D721Med (cell line): Measurements from ENCODE around the gene ANO3.

Source experiments
- DNase-seq: peaks from one replicate; pipeline ENCODE4 v3.0.0; 2011; ENCODE audit warnings: low spot score; ENCODE audit not compliant: insufficient read length
- FAIRE-seq: peaks from 2 replicates; lab custom pipeline; 2011; peaks lifted over from hg19 to GRCh38; lab: Jason Lieb, UNC
- TF ChIP-seq, protein P1 (sequence below): IDR thresholded peaks from 2 replicates; pipeline ENCODE4 v1.5.1; 2012; ENCODE audit warnings: mild to moderate bottlenecking, control low read depth; ENCODE audit not compliant: insufficient read depth; ENCODE audit errors: missing control alignments

Gene ANO3

DNA sequence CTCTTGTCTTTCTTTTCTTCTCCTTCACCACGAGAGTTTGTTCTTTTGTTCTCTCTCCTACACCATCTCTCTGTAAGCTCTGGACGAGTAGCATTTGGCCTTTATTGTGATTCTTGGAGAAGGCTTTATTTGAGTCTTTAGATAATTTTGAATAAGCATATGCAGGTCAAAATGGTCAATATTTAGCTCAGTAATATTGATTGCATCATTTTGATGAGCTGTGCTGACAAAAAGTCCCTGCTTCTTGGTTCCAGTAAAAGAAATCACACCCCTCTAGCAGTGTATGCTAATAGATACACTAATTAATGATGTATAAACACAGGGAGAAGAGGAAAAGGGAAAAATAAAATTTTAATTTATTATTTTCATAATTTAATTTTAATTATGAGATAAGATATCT is 266.0 kb downstream of the ANO3 start:
- TF ChIP-seq, protein P1, sequence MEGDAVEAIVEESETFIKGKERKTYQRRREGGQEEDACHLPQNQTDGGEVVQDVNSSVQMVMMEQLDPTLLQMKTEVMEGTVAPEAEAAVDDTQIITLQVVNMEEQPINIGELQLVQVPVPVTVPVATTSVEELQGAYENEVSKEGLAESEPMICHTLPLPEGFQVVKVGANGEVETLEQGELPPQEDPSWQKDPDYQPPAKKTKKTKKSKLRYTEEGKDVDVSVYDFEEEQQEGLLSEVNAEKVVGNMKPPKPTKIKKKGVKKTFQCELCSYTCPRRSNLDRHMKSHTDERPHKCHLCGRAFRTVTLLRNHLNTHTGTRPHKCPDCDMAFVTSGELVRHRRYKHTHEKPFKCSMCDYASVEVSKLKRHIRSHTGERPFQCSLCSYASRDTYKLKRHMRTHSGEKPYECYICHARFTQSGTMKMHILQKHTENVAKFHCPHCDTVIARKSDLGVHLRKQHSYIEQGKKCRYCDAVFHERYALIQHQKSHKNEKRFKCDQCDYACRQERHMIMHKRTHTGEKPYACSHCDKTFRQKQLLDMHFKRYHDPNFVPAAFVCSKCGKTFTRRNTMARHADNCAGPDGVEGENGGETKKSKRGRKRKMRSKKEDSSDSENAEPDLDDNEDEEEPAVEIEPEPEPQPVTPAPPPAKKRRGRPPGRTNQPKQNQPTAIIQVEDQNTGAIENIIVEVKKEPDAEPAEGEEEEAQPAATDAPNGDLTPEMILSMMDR = no peak
- FAIRE-seq = no peak
- no peak for DNase-seq

DNA sequence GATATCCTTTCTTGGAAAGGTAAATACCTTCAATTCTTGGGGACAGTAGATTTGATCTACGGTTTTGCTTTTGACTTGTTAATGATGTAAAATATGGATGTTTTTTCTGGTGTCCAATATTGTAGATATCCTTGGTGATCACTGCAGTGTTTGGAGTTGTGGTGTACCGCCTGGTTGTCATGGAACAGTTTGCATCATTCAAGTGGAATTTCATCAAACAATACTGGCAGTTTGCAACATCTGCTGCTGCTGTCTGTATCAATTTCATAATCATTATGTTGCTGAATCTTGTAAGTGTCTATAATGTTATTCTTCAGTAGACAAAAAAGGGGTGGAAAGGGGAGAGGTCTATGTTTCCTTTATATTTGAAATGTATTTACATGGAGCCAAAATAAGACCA is 267.5 kb downstream of the ANO3 start:
- TF ChIP-seq, protein P1 = no peak
- FAIRE-seq = no peak
- DNase-seq = no peak

DNA sequence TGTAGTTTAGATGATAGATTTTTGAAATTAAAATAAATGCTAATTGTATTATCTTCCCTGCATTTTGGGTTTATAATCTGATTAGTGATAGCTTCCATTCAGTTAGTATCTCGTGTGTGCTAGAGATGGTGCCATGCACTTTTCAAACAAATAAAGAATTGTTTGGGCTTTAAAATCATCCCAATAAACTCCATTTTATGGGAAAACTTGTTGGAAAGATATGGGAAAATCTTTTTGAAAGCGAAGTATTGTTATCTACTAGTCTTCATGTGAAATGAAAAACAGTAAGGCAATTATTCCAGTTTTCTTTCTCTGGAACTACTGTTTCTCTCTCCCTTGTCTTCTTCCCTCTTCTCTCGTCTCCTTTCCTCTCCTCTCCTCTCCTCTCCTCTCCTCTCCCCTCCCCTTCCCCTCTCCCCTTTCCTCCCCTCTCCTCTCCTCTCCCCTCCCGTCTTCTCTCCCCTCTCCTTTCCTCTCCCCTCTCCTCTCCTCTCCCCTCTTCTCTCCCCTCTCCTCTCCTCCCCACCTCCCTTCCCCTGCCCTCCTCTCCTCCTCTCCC is 268.0 kb downstream of the ANO3 start:
- DNase-seq (no peak), FAIRE-seq (no peak)
- TF ChIP-seq, protein P1 = no peak

DNA sequence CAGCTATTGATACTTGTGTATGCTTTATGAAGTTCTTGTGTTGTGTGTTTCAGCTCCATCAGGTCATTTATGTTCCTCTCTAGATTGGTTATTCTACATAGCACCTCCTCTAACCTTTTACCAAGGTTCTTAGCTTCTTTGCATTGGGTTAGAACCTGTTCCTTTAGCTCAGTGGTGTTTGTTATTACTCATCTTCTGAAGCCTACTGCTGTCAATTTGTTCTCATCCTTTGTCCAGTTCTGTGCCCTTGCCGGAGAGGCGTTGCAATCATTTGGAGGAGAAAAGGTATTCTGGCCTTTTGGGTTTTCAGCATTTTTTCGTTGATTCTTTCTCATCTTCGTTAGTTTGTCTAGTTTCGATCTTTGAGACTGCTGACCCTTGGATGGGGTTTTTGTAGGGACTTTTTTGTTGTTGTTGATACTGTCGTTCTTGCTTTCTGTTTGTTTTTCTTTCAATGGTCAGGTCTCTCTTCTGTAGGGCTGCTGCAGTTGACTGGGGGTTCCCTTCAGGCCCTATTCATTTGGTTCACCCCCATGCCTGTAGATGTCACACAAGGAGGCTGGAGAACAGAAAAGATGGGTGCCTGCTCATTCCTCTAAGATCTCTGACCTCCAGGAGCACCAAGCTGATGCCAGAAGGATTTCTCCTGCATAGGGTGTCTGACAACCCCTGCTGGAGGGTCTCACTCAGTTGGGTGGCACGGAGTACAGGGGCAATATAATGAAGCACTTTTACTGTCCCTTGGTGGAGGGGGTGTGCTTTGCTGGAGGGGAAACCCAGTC is 276.0 kb downstream of the ANO3 start:
- FAIRE-seq (no peak), DNase-seq (no peak)
- TF ChIP-seq, protein P1 = no peak

DNA sequence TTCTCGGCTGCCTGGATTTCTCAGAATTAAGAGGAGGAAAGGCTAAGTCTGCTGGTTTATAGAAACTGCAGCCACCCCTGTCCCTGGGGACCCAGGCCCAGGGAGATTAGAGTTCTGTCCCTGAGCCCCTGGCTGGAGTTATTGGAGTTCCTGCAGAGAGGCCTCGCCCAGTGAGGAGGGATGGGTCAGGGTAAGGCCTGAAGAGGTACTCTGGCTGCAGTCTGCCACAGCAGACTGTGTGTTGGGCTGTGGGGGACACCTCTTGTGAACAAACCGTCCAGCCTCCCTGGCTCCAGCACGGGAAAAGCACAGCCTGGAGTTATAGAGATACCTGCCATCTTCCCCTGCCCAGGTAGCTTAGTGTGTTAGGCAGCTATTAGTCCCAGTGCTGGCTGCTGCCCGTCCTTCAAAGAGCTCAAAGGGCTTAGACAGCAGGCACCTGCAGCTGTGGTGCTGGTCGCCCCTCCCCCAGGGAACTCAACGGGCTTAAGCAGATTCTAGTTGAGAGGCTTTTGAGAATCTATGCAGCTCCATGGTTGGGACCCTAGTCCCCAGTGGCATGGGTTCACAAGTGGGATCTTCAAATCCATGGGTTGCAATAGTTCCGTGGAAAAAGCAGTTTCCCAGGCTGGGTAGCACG is 276.7 kb downstream of the ANO3 start:
- TF ChIP-seq, protein P1 = no peak
- FAIRE-seq (no peak), DNase-seq (no peak)

DNA sequence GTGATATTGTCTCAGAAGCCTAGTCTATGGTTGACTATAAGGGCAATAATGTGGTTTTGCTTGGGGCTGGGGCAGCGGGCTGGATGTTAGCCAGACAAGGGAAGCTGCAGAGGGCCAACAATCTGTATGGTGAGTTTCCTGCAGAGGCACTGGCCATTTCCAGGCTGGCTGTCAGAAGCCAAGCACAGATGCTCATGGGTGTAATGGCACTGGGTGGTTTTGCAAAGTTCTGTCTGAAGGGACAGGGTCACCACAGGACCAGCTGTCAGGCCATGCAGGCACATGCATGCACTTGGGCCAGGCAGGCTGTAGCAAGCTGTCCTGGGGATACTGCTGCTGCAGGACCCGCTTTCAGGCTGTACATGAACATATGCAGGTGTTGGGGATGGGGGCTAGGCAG is 281.8 kb downstream of the ANO3 start:
- TF ChIP-seq, protein P1 = no peak
- DNase-seq = no peak
- FAIRE-seq = no peak
